Spleen (tissue), 11 donors: ENCODE results near the gene GNAZ. TPM values are rescaled to one million over a fixed set of nuclear protein-coding genes. Genes with fewer than 3 reads are reported as not detected.

Experiments used
- DNase-seq: peaks from one replicate; pipeline ENCODE4 v3.0.0-alpha.2; 2020
- H3K27ac ChIP-seq, 8 donors: fragments of 200-600 bp; sonication (generic) in 7 of 8; 1 replicate in 4 of 8; 2 replicates in 4 of 8; pipeline versions ENCODE4 v1.5.0 to v1.8.0; 2016 to 2021; ENCODE audit warnings: inconsistent platforms in 4 of 8, mild to moderate bottlenecking in 4 of 8, moderate library complexity in 1 of 8
- H3K27me3 ChIP-seq, 7 donors: fragments of 200-600 bp; sonication (generic) in 6 of 7; replicated peaks in 1 of 7; 1 replicate in 4 of 7; 2 replicates in 3 of 7; pipeline versions ENCODE4 v1.5.0 to v1.8.0; 2016 to 2021; ENCODE audit warnings: inconsistent platforms in 3 of 7, mild to moderate bottlenecking in 1 of 7
- H3K36me3 ChIP-seq, 6 donors: fragments of 200-600 bp; sonication (generic) in 5 of 6; 1 replicate in 4 of 6; 2 replicates in 2 of 6; pipeline versions ENCODE4 v1.5.0 to v1.8.0; 2016 to 2021; ENCODE audit warnings: inconsistent platforms in 2 of 6
- H3K4me1 ChIP-seq, 6 donors: fragments of 200-600 bp; sonication (generic) in 5 of 6; 1 replicate in 3 of 6; 2 replicates in 3 of 6; pipeline versions ENCODE4 v1.5.0 to v1.8.0; 2016 to 2021; ENCODE audit warnings: inconsistent platforms in 3 of 6
- H3K4me3 ChIP-seq, 8 donors: fragments of 200-600 bp; sonication (generic) in 7 of 8; 1 replicate in 4 of 8; 2 replicates in 4 of 8; pipeline versions ENCODE4 v1.5.0 to v1.8.0; 2016 to 2021; ENCODE audit warnings: inconsistent platforms in 4 of 8, mild to moderate bottlenecking in 4 of 8, moderate library complexity in 2 of 8
- H3K9me3 ChIP-seq, 8 donors: fragments of 200-600 bp; sonication (generic) in 7 of 8; 1 replicate in 4 of 8; 2 replicates in 4 of 8; pipeline versions ENCODE4 v1.5.0 to v1.8.0; 2016 to 2021; ENCODE audit warnings: inconsistent platforms in 4 of 8
- POLR2A ChIP-seq, 3 donors: fragments of 450-650 bp; IDR thresholded peaks; one replicate each; pipeline ENCODE4 v1.5.1; 2017; ENCODE audit warnings: antibody characterized with exemption in 3 of 3, mild to moderate bottlenecking in 1 of 3
- POLR2AphosphoS5 ChIP-seq, 3 donors: sonication (generic); formaldehyde crosslinking; IDR thresholded peaks; one replicate each; pipeline ENCODE4 v1.5.1; 2017; ENCODE audit warnings: antibody characterized with exemption in 3 of 3
- WGBS, 5 donors: extraction: QIAGEN DNeasy Blood & Tissue Kit in 3 of 5; methylation state at CpG; one replicate each; pipeline versions ENCODE4 v1.1.5 to v1.1.7; 2013 to 2018; 5-methylcytosine and 5-hydroxymethylcytosine counted together
- intact Hi-C: fragments of 100-400 bp; cut with DNase I; formaldehyde crosslinking; loops from one replicate; pipeline ENCODE4 v1.15.0; 2023; ENCODE audit warnings: low total_unique reads
- polyA plus RNA-seq, 3 donors: library from polyadenylated mRNA; stranded (reverse); fragments of 200-250 nt; gene quantifications; one replicate each; pipeline ENCODE4 v1.2.1, GENCODE V29; 2013
- total RNA-seq, 7 donors: library from RNA; depleted of rRNA in 3 of 7; stranded (reverse); fragments of >200 nt in 3 of 7; fragmentation: NEBNext Ultra II Directional in 4 of 7; extraction: Animal tissue kit (Norgen Biotek cat#: 25700) in 4 of 7; gene quantifications; one replicate each; pipeline versions ENCODE4 v1.1.0 to v1.2.1, GENCODE V29; 2016 to 2021
- TF ChIP-seq, protein P1 (sequence below), 11 experiments: fragments of 200-600 bp in 7 of 11; fragments of 450-650 bp in 4 of 11; sonication (generic) in 4 of 11; IDR thresholded peaks in 8 of 11; conservative IDR thresholded peaks in 3 of 11; 1 replicate in 7 of 11; 2 replicates in 4 of 11; pipeline versions ENCODE4 v1.4.0 to v1.8.0; 2016 to 2021; ENCODE audit warnings: antibody characterized with exemption in 11 of 11, inconsistent platforms in 4 of 11, mild to moderate bottlenecking in 1 of 11
- donor health status: healthy with polysubstance abuse.
- donor health status: DM: no; HTN: no; CAD: no; lungs with moderate emphysema.
- donor health status: DM: no; HTN: no; CAD: no.
- donor health status: Bipolar disorder and iron deficiency.
- donor health status: healthy.
- donor health status: DM: no; HTN: no; CAD: no.
- donor health status: DM: yes; HTN: yes; CAD: no.

GNAZ gene
- total and polyA plus RNA-seq, 10 donors: 2.3 to 11.8 (median 6.8) TPM

DNA sequence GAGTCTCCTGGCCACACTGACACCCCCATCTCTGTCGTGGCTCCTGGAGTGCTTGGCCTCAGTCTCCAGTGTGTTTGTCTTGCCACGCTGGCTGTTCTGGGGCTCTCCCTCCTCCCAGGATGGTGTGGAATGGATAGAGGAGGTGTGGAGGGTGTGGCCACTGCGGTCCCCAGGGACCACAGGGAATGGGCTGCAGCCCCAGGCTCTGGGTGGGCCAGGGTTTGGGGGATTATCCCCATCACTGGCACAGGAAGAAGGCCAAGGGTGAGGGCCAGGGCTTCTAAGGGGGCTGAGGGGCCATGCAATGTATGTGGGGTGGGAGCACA is 8.1 kb downstream of the GNAZ start:
- peak overlapping the region in 2 of 8 donors; percentile 34 to 46 for H3K27ac ChIP-seq
- intact Hi-C loops: no loop called here
- no peak for DNase-seq
- H3K9me3 ChIP-seq: no peaks in the 10 kb centered on the region
- WGBS, 5 donors: 55 to 83% (median 73%) methylated on average over 3 of the region's 3 CpGs
- no peak overlapping the region for H3K4me3 ChIP-seq
- H3K36me3 ChIP-seq: no peaks in the 10 kb centered on the region
- peaks cover 0 to 37% (median 13%) of the 10 kb centered on the region in 6 donors for H3K4me1 ChIP-seq
- H3K27me3 ChIP-seq: no peaks in the 10 kb centered on the region
- TF ChIP-seq POLR2AphosphoS5 (IDR thresholded peaks at IDR 0.05): no peak
- no peak for TF ChIP-seq POLR2A (IDR thresholded peaks at IDR 0.05)
- TF ChIP-seq, protein P1, sequence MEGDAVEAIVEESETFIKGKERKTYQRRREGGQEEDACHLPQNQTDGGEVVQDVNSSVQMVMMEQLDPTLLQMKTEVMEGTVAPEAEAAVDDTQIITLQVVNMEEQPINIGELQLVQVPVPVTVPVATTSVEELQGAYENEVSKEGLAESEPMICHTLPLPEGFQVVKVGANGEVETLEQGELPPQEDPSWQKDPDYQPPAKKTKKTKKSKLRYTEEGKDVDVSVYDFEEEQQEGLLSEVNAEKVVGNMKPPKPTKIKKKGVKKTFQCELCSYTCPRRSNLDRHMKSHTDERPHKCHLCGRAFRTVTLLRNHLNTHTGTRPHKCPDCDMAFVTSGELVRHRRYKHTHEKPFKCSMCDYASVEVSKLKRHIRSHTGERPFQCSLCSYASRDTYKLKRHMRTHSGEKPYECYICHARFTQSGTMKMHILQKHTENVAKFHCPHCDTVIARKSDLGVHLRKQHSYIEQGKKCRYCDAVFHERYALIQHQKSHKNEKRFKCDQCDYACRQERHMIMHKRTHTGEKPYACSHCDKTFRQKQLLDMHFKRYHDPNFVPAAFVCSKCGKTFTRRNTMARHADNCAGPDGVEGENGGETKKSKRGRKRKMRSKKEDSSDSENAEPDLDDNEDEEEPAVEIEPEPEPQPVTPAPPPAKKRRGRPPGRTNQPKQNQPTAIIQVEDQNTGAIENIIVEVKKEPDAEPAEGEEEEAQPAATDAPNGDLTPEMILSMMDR (IDR thresholded peaks at IDR 0.05 in 8 of 11, conservative IDR thresholded peaks at IDR 0.05 in 3 of 11): no peak

DNA sequence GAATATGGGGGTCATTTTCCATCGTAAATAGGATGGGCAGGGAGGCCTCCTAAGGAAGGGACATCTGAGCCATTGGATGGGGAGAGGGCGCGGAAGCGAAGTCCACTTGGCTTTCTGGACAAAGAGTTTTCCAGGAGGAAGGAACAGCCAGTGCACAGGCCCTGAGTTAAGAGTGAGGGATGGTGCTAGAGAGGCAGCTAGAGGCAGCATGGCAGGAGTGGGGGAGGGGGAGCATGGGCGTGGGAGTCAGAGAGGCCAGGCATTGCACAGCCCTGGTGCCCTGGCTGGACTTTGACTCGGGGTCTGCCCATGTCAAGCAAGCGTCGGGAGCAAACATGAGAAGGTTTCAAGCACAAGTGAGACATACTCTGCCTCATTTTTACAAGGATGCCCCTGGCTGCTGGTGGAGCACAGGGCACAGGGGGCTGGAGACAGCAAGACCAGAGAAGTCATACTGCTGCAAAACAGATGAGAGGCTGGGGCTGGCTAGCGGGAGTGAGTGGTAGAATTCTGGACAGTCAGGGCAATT is 9.0 kb downstream of the GNAZ start:
- WGBS, 5 donors: 89 to 97% (median 94%) methylated on average over 9 of the region's 9 CpGs
- intact Hi-C loops: no loop called here

DNA sequence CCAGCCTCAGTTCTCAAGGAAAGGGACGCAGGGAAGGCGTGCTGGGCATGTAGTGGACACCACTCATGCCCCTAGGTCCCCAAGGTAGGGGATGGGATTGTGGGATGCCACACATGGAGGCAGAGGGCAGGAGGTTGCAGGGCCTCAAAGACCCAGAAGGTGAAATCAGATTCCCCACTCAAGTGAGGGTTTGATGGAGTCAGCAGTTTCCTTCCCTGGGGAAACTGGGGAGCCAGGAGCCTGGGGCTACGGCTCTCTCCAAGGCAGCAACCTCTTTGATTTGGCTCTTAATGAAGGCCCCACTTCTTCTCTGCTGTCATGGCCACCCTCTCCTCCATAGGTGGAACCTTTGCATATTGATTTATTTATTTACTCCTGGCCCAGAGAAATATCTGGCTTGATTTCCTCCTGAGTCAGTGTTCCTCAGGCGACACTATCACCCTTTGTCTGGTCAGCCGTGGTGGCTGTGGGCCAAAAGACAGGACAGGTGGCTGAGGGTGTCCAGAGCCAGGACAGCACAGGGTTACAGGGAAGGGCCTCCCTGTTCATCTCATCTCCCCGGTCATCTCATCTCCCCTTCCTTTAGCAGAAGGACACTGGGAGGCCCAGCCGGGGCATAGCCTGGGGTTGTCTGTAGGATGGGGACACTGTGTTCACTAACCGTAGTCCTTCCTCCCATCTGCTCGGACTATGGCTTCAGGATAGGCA is 9.6 kb downstream of the GNAZ start:
- WGBS, 5 donors: 83 to 93% (median 88%) methylated on average over 9 of the region's 9 CpGs
- no peak for TF ChIP-seq POLR2AphosphoS5 (IDR thresholded peaks at IDR 0.05)
- no peak for TF ChIP-seq POLR2A (IDR thresholded peaks at IDR 0.05)
- TF ChIP-seq, protein P1 (IDR thresholded peaks at IDR 0.05 in 8 of 11, conservative IDR thresholded peaks at IDR 0.05 in 3 of 11): no peak
- Histone ChIP-seq H3K27ac (no peak overlapping the region), H3K9me3 (no peaks in the 10 kb centered on the region), H3K4me3 (no peak overlapping the region), H3K36me3 (no peaks in the 10 kb centered on the region), H3K27me3 (no peaks in the 10 kb centered on the region), H3K4me1 (peaks cover 0 to 37% (median 12%) of the 10 kb centered on the region in 6 donors)
- DNase-seq: no peak
- intact Hi-C loops: no loop called here

More for the DNA sequence above, 9.0 kb downstream of the GNAZ start:
- Histone ChIP-seq H3K27me3 (no peaks in the 10 kb centered on the region), H3K27ac (no peak overlapping the region), H3K36me3 (no peaks in the 10 kb centered on the region), H3K9me3 (no peaks in the 10 kb centered on the region), H3K4me1 (peaks cover 0 to 37% (median 13%) of the 10 kb centered on the region in 6 donors), H3K4me3 (no peak overlapping the region)
- DNase-seq: no peak
- no peak for TF ChIP-seq POLR2AphosphoS5 (IDR thresholded peaks at IDR 0.05)
- TF ChIP-seq, protein P1 (IDR thresholded peaks at IDR 0.05 in 8 of 11, conservative IDR thresholded peaks at IDR 0.05 in 3 of 11): no peak
- TF ChIP-seq POLR2A (IDR thresholded peaks at IDR 0.05): no peak

DNA sequence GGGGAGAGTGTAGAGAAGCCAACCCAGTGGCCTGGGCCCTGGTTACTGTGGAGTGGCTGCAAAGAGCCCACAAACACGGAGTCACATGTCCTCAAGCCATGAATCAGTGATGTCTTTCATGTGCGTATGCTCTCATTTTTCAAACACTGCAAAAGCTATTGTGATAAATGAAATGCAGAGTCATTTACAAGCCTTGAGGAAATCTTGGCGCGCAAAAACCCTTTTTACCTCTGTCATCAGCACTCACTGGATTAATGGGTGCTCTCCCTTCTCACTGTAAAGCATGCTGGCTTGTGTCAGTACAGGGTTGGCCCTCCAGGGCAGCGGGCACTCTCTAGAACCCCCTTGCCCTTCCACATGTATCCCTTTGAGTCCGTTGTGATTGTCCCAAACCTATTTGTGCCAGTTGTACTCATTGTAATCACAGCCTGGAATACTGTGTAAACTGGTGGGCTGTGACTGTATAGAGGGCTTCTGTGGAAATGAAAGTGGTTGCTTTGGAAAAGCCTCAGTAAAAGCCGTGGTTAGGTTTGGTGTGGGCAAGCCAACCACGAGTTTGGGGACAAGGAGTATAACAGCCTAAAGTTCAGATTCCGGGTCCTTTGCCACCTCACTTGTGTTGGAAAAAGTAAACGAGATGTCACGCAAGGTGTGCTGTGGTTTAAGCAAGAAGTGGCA is 10.4 kb downstream of the GNAZ start:
- Histone ChIP-seq H3K9me3 (no peaks in the 10 kb centered on the region), H3K4me1 (peaks cover 0 to 29% (median 8%) of the 10 kb centered on the region in 6 donors), H3K36me3 (no peaks in the 10 kb centered on the region), H3K27me3 (no peaks in the 10 kb centered on the region), H3K27ac (no peak overlapping the region), H3K4me3 (no peak overlapping the region)
- DNase-seq: no peak
- 70 to 79% (median 78%) methylated on average over 11 of the region's 11 CpGs for WGBS, 5 donors
- intact Hi-C loops: no loop called here
- no peak for TF ChIP-seq POLR2AphosphoS5 (IDR thresholded peaks at IDR 0.05)
- no peak for TF ChIP-seq POLR2A (IDR thresholded peaks at IDR 0.05)
- TF ChIP-seq, protein P1 (IDR thresholded peaks at IDR 0.05 in 8 of 11, conservative IDR thresholded peaks at IDR 0.05 in 3 of 11): no peak
